8988T (cell line): ENCODE data around the gene PLPP2.

Experiments
- DNase-seq: peaks from one replicate; pipeline ENCODE4 v3.0.0; 2011

The PLPP2 gene

DNA sequence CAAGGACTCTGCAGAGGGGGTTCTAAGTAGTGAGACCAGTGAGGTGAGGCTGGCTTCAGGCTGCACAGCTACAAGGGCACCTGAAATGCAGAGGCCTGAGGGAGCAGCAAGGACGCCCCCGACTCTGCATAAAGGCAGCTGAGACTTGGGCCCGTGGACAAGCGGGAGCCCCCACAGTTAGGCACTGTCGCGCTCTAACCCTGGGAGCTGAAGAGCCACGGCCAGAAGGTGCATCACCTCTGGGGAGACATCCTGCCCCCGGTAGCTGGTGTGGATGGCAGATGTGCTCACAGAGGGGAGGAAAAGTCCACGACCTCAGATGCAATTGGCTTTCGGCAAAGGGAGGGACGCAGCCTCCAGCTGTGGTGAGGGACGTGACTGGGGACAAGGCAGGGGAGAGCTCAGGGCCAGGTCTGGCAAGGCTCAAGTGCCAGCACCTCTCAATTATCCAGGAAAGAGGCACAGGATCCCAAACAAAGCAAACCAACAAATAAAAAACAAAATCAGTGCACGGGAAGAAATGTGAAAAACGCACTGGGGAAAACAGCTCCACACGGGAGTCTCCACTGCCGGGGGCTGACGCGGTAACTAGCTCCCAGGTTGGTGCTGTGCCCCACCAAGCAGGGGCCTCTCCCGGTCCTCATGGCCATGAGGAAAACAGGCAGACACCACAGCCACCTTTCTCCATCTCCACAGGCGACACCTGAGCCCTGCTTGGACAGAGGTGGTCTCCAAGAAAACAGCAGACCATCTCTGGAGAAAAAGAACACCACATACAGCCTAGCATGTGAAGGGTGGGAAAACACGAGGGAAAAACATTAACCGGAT is 23.0 kb upstream of the PLPP2 start:
- DNase-seq = no peak

DNA sequence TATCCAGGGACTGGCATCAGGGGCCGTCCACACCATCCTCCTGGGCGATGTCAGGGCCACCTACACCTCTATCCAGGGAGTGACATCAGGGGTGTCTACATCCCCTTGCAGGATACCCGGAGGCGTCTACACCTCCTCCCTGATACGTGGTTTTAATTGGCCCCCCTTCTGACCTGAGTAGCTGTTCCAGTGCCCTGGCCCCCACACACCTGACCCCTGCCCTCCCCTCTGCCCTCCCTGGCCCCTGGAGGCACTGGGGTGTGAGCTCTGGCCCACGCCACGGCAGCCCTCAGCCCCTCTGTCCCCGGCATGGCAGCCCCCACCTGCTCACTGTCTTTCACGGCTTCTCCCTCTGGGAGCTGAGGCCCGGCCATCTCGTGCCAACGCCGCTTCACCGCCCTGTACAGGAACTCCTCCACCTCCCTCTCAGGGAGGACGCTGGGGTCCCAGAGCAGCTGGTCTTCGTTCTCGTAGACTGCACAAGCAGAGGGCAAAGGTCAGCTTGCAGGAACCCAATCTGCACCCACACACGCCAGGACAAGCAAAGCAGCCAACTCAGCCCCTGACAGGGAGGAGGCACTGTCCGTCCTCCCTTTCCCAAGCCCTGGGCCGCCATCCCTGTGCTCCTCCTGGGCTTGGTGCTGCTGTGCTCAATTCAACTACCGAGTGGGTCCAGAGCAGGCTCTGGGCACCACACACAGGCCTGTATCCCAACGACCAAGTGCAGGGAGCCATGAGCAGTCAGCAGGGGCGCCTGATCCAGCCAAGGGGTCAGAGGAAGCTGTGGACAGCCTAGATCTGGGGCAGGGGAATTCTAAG is 22.2 kb upstream of the PLPP2 start:
- DNase-seq = no peak

DNA sequence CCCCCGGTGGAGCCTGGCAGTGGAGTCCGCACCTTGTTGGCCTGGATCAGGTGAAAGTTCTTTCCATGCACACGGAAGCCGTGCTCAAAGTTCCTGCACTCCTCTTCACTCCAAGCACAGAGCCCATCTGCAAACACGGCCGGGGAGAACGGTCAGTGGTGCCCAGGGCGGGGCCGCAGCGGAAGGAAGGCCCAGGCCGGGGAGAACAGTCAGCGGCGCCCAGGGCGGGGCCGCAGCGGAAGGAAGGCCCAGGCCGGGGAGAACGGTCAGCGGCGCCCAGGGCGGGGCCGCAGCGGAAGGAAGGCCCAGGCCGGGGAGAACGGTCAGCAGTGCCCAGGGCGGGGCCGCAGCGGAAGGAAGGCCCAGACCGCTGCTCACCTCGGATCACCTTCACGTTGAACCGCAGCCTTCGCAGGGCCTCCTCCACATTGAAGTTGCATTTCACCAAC is 20.6 kb upstream of the PLPP2 start:
- DNase-seq = no peak

DNA sequence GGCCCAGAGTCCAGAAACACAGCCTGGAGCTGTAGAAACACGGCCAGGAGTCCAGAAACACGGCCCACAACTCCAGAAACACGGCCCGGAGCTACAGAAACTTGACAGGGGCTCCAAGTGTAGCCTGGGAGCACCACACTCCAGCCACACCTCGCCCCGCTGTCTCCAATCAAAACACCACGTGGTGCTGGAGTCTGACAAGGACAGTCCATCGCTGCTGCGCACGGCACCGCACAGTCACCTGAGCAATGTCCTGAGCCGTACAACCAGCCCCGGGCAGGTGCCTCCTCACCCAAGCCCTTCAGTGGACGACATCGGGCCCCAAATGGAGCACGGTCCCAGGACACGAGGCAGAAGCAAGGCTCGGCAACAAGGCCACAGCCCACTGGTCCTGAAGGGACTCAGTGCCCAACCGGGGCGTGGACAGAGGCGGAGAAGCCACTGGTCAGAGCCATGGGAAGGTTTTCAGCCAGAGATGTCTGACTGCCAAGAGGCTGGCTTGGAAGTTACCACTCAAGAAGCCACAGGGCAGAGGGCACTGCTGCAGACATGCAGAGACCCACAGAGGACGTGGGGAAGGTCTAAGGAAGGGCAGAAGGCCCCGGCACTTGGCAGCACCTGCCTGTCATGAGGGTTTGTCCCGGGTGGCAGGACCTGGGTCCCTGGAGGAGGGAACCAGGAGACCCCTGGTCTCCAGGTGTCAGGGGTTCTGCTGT is 19.7 kb upstream of the PLPP2 start:
- DNase-seq = no peak

DNA sequence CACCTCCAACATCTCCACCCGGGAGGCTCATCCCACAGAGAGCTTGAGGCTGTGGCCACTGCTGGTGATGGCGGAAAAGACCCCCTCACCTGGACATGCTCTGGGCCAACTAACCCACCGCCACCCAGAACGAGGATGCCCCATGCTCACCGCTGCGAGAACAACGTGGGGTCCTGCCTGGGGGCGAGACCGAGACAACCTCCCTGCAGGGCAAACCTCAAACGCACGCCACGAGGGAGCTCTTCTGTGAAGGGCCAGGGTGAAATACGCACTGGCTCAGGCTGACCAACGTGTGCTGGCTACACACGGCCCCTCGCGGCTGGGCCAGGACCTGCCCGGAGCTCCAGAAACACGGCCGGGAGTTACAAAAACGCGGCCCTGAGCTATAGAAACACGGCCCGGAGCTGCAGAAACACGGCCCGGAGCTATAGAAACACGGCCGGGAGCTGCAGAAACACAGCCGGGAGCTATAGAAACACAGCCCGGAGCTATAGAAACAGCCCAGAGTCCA is 19.0 kb upstream of the PLPP2 start:
- DNase-seq = no peak

DNA sequence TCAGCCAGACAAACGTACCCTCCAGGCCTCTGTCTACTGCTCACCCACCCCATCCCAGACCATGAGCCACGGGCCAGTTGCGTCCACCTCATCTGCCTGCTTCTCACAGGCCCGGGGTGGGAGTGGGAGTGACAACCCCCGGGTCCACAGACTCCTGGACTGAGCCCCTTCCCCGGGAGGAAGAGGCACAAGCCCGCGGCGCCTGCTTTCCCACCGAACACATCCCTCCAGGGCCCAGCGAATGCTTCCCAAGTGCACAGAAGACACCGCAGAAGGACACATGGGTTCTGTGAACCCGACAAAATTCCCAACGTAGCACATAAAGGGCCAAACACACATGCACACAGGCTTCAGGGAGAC is 18.0 kb upstream of the PLPP2 start:
- no peak for DNase-seq

DNA sequence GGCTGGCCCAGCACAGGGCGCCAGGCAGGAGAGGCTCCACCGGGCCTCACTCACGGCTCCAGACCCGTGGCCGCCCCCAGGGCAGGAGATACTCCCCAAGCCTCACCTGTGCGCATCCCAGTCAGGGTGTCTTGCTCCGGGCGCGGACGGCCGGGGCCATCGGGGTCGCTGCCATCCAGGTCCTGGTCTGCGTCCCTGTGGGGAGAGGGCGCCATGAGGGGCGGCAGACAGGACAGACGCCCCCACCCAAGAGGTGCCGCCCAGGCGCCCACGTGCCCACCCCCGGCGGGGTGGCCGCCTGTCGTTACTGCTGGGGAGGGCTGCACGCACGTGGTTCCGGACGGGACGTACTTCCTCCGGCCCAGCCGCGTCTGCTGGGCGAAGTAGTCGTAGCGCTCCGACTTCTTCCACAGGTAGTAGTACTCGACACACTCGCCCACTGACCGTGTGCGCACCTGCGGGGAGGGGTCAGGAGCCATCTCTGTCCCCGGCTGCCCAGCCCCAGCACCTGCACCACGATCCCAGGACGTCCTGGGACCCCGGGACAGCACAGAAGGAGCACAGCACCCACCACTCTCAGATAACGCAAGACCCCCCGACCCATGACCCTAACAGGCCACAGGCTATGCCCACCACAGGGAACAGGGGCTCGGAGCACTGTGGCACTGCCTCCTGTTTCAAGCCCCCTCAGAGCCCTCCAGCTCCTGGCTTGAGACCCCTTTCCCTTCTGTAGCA is 17.4 kb upstream of the PLPP2 start:
- DNase-seq = no peak

DNA sequence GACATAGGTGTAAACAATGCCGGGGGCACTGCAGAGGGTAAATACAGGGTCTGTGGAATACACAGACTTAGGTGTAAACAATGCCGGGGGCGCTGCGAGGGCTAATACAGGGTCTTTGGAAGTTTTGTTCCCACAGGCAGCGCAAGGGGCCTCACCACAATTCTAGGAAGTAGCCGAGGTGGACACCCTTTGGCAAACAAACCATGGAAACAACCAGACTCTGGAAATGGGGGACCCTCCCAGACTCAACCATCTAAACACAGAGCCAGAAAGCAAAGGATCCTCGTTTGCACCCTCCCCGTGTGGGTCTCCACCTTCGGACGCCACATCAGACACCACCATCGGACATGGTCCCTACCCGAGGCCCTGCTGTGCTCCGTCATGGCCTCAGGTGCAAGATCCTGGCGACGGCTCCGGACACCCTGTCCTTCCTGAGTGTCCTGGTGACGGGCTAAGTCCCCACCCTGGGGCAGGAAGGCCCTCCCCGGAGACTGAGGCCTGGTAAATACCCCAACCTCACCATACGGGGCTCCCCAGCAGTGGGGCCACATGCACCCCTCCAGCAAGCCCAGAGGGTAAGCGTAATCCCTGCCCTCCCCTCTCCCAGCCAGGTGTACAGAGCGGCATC is 16.7 kb upstream of the PLPP2 start:
- DNase-seq = no peak

DNA sequence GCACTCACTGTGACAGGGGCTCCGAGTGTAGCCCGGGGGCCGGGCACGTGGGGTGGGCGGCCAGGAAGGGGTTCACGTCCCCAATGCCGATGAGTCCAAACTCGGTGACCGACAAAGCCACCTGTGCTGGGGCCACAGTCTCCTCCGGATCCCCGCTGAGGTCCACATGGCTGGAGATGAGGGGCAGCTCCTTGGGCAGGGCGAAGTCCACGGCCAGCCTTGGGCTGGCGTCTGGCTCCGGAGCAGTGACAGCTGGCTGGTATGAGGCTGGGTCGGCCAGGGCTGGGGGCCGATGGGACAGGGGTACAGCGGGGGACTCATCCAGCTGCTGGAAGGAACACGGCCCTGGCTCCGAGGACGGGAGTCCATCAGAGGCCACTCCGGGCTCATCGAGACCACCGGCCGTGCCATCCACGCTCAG is 15.9 kb upstream of the PLPP2 start:
- no peak for DNase-seq

DNA sequence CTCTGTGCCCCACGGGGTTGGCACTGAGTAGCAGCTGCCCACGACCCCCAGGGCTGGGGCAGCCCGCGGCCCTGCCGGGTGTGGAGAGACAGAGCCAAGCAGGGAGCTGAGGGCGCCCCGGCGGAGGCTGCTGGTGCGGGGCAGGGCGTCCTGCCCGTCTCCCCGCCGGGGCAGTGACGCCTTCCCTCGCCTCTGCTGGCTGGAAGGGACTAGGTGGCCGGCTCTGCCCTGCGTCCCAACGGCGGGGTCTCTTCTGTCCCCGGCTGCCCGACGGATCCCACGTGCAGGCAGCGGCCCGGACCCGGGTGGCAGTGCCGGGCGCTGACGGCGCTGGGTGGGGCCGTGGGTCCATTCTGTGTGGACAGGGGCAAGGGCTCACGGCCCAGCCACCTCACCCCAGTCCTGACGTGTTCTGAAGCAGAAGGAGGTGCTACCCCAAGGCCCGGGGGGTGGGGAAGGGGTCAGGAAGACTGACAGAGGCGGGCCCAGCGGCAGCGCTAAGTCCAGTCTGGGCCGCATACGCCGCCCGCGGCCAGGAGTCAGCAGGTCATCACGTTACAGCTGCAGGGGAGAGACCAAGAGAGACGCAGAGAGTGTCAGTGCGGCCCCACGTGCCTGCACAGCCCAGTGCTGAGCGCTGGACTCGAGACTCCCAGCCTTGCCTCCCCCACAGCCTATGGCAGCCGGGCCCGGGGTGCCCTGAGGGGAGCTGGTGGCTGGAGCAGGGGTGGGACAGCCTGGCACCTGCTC is 15.1 kb upstream of the PLPP2 start:
- DNase-seq = no peak

DNA sequence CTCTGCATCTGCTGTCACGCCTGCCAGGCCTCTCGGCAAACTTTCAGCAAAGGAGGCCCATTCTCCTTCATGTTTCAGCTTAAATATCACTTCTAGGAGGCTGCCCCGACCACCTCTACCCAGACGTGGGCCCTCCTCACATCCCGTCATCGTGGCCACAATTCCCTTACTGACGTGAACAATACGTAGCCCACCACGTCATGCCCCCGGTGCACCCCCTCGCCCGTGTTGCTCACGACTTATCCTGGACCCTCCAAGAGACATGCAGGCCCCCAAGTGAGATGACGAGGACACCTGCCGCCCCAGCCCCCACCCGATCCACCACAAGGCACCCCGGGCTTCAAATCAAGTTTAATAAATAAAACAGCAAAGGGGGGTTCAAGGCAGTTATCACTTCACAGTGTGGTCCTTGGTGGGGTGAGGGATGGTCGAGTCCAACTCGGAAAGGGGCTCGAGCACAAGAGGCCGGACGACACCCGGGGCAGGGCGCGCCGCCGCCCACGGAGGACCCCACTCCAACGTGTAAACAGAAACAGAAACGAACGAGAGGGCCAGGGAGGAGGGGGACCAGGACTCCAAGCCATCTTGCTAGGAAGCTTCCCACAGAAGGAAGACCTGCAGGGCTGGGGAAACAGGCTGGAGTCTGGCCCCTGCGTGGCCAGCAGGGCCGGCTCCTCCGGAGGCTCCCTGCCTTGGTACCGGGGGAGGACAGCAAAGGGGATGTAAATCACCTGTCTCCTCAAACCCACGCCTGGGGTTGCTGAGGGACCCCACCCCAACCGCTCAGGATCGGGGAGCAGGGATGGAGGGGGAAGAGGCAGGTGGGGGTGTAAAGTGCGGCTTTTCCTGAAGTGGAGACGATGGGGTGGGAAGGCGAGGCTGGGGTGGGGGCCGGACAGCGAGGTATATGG is 14.3 kb upstream of the PLPP2 start:
- DNase-seq = no peak

DNA sequence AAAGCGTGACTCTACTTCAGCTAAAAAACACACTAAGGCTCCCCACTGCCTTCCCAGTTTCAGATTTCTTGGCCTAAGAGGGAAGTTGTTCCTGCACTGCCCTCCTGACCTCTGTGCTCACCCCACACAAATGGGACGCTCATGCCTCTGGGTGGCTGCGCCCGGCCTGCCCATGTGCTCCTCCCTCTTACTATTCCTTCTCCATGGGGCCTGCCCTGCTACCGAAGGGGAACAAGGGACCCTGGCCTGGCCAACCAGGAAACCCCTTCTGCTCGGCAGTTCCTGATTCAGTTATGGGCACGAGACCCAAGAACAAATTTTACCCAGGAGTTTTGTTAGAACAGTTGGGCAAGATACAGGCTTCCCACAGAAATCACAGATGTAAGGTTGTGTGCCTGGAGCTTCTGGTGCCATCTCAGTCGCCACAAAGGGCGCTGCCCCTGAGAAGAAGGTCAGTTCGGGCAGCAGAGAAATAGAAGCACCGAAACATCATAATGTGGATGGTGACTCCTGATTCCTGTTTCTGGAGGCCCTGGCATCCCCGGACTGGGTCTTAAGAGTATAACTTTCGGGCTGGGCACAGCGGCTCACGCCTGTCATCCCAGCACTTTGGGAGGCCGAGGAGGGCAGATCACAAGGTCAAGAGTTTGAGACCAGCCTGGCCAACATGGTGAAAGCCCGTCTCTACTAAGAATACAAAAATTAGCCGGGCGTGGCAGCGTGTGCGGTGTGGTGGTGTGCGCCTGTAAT is 5.4 kb upstream of the PLPP2 start:
- DNase-seq = no peak

DNA sequence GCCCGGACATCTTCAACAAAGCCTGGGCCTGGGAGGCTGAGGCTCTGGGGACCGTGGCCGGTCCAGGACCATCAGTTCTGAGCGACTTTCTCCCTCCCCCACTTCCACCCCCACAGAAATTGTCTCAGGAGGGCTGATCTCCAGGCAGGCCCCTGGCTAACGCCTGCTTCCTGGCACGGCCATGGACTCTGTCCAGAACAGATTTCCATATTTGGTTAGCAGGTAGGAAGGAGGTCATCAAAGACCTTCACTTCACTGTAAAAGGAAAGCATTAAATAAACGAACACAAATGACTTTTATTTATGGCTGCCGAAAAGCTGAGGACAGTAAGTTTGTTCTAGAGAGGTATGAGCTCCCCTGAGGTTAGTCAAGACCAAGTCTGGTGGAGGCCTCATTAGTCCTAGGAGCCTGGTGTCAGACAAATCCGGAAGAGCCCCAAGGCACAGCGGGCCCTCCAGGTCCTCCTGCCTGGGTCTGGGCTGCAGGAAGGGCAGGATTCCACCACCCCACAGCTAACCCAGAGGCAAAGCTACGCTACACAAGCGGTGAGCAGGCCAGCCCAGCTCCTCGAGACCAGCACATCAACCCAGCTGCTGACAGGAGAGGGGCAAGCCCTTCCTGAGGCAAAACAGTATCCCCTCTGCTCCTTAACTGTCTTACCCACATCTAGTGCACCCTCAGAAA is 4.6 kb upstream of the PLPP2 start:
- DNase-seq = no peak

DNA sequence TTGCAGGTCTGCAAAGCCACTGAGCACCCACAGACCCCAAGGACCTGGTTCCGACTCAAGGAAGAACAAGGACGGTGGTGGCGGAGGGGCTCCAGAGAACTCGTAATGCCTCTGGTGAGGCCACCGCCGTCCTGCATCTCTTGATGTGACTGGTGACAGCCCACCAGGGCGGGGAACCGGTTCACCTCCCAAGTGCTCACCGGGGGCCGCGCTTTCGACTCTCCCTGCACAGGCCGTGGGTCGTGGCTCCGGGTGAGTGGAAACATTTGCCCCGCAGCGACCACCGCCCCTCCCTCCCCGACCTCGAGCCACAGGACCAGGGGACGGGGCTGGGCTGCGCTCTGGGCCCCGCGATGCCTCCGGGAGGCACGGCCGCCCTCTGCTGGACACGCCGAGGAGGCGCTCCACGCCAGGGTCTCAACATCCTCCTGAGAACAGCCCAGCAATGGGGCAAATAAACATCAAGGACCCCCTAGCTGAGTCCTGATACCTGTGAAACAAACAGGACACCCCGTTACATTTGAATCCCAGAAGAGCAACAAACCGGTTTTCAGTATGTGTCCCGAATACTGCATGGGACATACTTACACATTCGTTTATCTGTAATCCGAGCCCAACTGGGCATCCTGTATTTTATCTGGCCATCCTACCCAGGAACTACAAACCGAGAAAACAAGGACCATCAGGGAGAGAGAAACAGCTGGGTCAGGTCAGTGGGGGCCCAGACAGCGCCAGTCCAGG is 3.9 kb upstream of the PLPP2 start:
- peak; percentile 93 for DNase-seq

DNA sequence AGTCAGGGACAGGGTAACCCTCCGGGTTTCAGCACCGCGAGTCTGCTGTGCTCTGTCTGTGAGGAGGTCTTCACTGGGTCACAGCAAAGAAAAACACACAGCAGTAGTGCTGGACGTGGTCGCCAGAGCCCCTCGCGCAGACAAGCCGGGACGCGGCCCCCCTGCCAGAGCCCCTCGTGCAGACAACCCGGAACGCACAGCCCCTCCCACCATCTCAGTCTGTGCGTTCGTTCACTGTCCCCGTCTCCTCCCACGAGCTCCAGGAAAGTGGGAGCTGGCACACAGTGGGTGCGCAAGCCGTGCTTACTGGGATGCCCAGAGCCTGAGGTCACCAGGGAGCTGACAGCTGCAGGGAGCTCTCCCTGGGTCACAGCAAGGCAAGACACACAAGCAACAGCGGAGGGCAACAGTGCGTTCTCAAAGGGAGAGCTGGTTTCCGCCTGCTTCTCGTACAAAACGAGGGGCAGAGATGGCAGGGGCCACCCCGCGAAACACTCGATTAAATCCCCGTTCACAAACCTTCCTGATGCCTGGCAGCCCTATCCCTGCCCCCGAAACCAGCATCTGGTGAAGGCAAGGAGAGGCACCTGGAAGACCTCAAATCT is 3.2 kb upstream of the PLPP2 start:
- peak; percentile 77 for DNase-seq

DNA sequence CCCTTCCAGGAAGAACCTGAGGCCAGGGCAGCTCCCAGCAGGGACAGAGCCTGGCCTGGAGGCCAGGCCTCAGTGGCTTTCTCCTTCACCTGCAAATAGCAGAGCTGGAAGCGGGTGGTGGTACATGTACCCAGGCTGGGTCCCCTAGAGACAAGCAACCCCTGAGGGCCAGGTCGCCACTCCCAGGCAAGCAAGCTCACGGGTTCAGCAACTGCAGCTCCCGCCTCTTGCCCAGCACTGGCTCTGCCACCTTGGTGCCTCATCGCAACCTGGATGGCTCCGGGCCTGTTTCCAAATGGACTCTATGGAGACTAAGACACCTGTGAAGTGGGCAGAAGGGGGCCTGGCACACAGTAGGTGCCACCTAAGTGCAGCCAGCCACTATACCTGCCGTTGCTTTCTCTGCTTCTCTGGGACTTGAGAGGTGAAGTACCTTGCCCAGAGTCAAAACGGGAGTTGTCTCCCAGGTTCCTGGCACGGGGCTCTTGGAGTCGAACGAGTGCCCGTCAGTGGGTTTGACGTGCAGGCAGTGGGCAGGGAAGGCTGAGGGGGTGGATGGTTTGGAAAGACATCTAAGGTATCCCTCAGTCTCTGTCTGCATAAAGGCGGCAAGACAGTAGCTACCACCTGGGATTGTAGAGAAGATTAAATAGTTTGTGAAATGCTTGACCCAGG is 2.4 kb upstream of the PLPP2 start:
- no peak for DNase-seq

DNA sequence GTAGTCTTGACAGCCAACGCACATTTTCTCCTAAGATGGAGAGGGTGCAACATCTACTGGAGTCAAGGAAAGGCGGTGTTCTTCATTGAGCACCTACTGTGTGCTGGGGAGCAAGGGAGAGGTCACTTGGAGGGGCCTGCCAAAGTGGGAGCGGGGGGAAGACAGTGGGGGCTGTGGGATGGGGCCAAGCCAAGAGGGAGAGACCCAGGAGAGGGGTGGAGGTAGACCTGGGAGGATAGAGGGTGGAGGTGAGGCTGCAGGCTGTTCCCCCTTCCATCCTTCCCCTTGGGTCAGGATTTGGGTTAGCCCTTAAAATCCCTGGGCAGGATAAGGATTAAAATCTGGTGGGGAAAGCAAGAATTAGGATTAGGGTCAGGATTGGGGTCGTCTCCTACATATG is 1.7 kb upstream of the PLPP2 start:
- no peak for DNase-seq
